ENCODE data around the gene DENR.
"Not testable (repeated sequence)": the region's sequence is repeated elsewhere in the genome, so short reads cannot be mapped to it uniquely, and the experiment has no call there.

Gene DENR

GRCh38 chr12:122803937-122804336 is 51.3 kb downstream of the DENR start:
- H3K4me3 ChIP-seq (ENCODE audit: low read length): no peak overlapping the region
- H3K4me2 ChIP-seq (ENCODE audit: low read depth, low read length): no peak overlapping the region
- no peak for DNase-seq
- no peaks in the 10 kb centered on the region for H3K36me3 ChIP-seq (replicated peaks; ENCODE audit: insufficient read depth, low read length)
- no peak overlapping the region for H3K27ac ChIP-seq (ENCODE audit: low read length)
- H4K20me1 ChIP-seq (ENCODE audit: insufficient read depth, low read length): no peaks in the 10 kb centered on the region
- H3K4me1 ChIP-seq (ENCODE audit: low read length): peaks cover 7% of the 10 kb centered on the region; the same call in 1 of the 2 replicates
- TF ChIP-seq EZH2phosphoT487 (IDR thresholded peaks at IDR 0.05; ENCODE audit: low read length): no peak
- no peak for TF ChIP-seq CTCF (IDR thresholded peaks at IDR 0.05; ENCODE audit: low read length)
- no peak for TF ChIP-seq EZH2 (optimal IDR thresholded peaks at IDR 0.05; ENCODE audit: low read depth, low read length)
- no peaks in the 10 kb centered on the region; the same call in 1 of the 2 replicates for H3K27me3 ChIP-seq (replicated peaks; ENCODE audit: insufficient read depth, low read length)
- no peaks in the 10 kb centered on the region for H3F3A ChIP-seq (ENCODE audit: insufficient read depth, low read length)
- no peak overlapping the region for H3K9ac ChIP-seq (ENCODE audit: low read length)
- H3K79me2 ChIP-seq (ENCODE audit: low read length): no peaks in the 10 kb centered on the region
- H2AFZ ChIP-seq (ENCODE audit: low read length): no peak overlapping the region
- no peaks in the 10 kb centered on the region for H3K9me3 ChIP-seq (replicated peaks; ENCODE audit: insufficient read depth, low read length)
- H3K9me2 ChIP-seq (replicated peaks; ENCODE audit: insufficient read depth, low read length): no peaks in the 10 kb centered on the region

GRCh38 chr12:122804957-122805356 is 52.3 kb downstream of the DENR start:
- not testable (repeated sequence) for DNase-seq; H3K27me3 ChIP-seq (replicated peaks; ENCODE audit: insufficient read depth, low read length); H3K4me1 ChIP-seq (ENCODE audit: low read length); H3K9me3 ChIP-seq (replicated peaks; ENCODE audit: insufficient read depth, low read length); H2AFZ ChIP-seq (ENCODE audit: low read length); H4K20me1 ChIP-seq (ENCODE audit: insufficient read depth, low read length); H3K4me3 ChIP-seq (ENCODE audit: low read length); H3K27ac ChIP-seq (ENCODE audit: low read length); H3K9me2 ChIP-seq (replicated peaks; ENCODE audit: insufficient read depth, low read length); H3K9ac ChIP-seq (ENCODE audit: low read length); H3K36me3 ChIP-seq (replicated peaks; ENCODE audit: insufficient read depth, low read length); H3K4me2 ChIP-seq (ENCODE audit: low read depth, low read length); H3F3A ChIP-seq (ENCODE audit: insufficient read depth, low read length); H3K79me2 ChIP-seq (ENCODE audit: low read length)

- no peaks in the 10 kb centered on the region for H3K79me2 ChIP-seq (ENCODE audit: low read length)
- H2AFZ ChIP-seq (ENCODE audit: low read length): no peak overlapping the region
- no peak overlapping the region for H3K4me3 ChIP-seq (ENCODE audit: low read length)
- no peaks in the 10 kb centered on the region; the same call in 1 of the 2 replicates for H3K27me3 ChIP-seq (replicated peaks; ENCODE audit: insufficient read depth, low read length)
- no peak for DNase-seq
- H3K27ac ChIP-seq (ENCODE audit: low read length): no peak overlapping the region
- H4K20me1 ChIP-seq (ENCODE audit: insufficient read depth, low read length): no peaks in the 10 kb centered on the region
- no peak overlapping the region for H3K9ac ChIP-seq (ENCODE audit: low read length)
- H3K4me1 ChIP-seq (ENCODE audit: low read length): peaks cover 9% of the 10 kb centered on the region; the same call in 1 of the 2 replicates
- no peaks in the 10 kb centered on the region for H3K9me2 ChIP-seq (replicated peaks; ENCODE audit: insufficient read depth, low read length)
- H3F3A ChIP-seq (ENCODE audit: insufficient read depth, low read length): no peaks in the 10 kb centered on the region
- no peaks in the 10 kb centered on the region for H3K36me3 ChIP-seq (replicated peaks; ENCODE audit: insufficient read depth, low read length)
- no peak overlapping the region for H3K4me2 ChIP-seq (ENCODE audit: low read depth, low read length)
- TF ChIP-seq EZH2 (optimal IDR thresholded peaks at IDR 0.05; ENCODE audit: low read depth, low read length) (no peak), EZH2phosphoT487 (IDR thresholded peaks at IDR 0.05; ENCODE audit: low read length) (no peak), CTCF (IDR thresholded peaks at IDR 0.05; ENCODE audit: low read length) (no peak)
- H3K9me3 ChIP-seq (replicated peaks; ENCODE audit: insufficient read depth, low read length): no peaks in the 10 kb centered on the region
These were observed 55.0 kb downstream of the DENR start for GRCh38 chr12:122807651-122808050.

GRCh38 chr12:122811777-122812176 is 59.2 kb downstream of the DENR start:
- Histone ChIP-seq H3K9ac (ENCODE audit: low read length) (no peak overlapping the region), H3F3A (ENCODE audit: insufficient read depth, low read length) (no peaks in the 10 kb centered on the region), H3K36me3 (replicated peaks; ENCODE audit: insufficient read depth, low read length) (no peaks in the 10 kb centered on the region), H3K9me2 (replicated peaks; ENCODE audit: insufficient read depth, low read length) (no peaks in the 10 kb centered on the region), H4K20me1 (ENCODE audit: insufficient read depth, low read length) (no peaks in the 10 kb centered on the region), H3K4me2 (ENCODE audit: low read depth, low read length) (no peak overlapping the region), H3K79me2 (ENCODE audit: low read length) (no peaks in the 10 kb centered on the region), H3K27me3 (replicated peaks; ENCODE audit: insufficient read depth, low read length) (no peaks in the 10 kb centered on the region), H3K4me3 (ENCODE audit: low read length) (no peak overlapping the region), H3K27ac (ENCODE audit: low read length) (no peak overlapping the region), H3K9me3 (replicated peaks; ENCODE audit: insufficient read depth, low read length) (no peaks in the 10 kb centered on the region), H3K4me1 (ENCODE audit: low read length) (peaks cover 9% of the 10 kb centered on the region; the same call in 1 of the 2 replicates), H2AFZ (ENCODE audit: low read length) (no peak overlapping the region)
- no peak for DNase-seq
- TF ChIP-seq EZH2 (optimal IDR thresholded peaks at IDR 0.05; ENCODE audit: low read depth, low read length) (no peak), EZH2phosphoT487 (IDR thresholded peaks at IDR 0.05; ENCODE audit: low read length) (no peak), CTCF (IDR thresholded peaks at IDR 0.05; ENCODE audit: low read length) (no peak)
